ACC112 (cell line): ENCODE data around the gene GMEB2.
"Not testable (repeated sequence)": the region's sequence is repeated elsewhere in the genome, so short reads cannot be mapped to it uniquely, and the experiment has no call there.

Source experiments
- H2AFZ ChIP-seq: fragments of 200-600 bp; sonication (generic); one replicate; pipeline ENCODE4 v1.6.0; 2017; ENCODE audit warnings: antibody characterized with exemption, low read length; ENCODE audit not compliant: unreplicated experiment
- H3K27ac ChIP-seq: fragments of 200-600 bp; sonication (generic); 2 replicates; pipeline ENCODE4 v1.5.1; 2014; ENCODE audit warnings: low read depth, mild to moderate bottlenecking, antibody characterized with exemption, low read length, moderate library complexity
- H3K27me3 ChIP-seq: fragments of 200-600 bp; sonication (generic); 2 replicates; pipeline ENCODE4 v1.6.1; 2014; ENCODE audit warnings: mild to moderate bottlenecking, antibody characterized with exemption, low read length, moderate library complexity, mixed read lengths; ENCODE audit not compliant: insufficient read depth
- H3K36me3 ChIP-seq: fragments of 200-600 bp; sonication (generic); 2 replicates; pipeline ENCODE4 v1.6.1; 2016; ENCODE audit warnings: mild to moderate bottlenecking, antibody characterized with exemption, low read length, moderate library complexity, mixed read lengths; ENCODE audit not compliant: insufficient read depth
- H3K4me1 ChIP-seq: fragments of 200-600 bp; sonication (generic); one replicate; pipeline ENCODE4 v1.6.1; 2016; ENCODE audit warnings: low read length, mixed read lengths; ENCODE audit not compliant: insufficient read depth, unreplicated experiment, control insufficient read depth
- H3K4me3 ChIP-seq: fragments of 200-600 bp; sonication (generic); 2 replicates; pipeline ENCODE4 v1.5.1; 2014; ENCODE audit warnings: mild to moderate bottlenecking, low read depth, low read length
- H3K79me2 ChIP-seq: fragments of 200-600 bp; sonication (generic); one replicate; pipeline ENCODE4 v1.6.0; 2016; ENCODE audit warnings: low read length; ENCODE audit not compliant: control insufficient read depth, unreplicated experiment, insufficient read depth

GMEB2 gene

GRCh38 chr20:63635431-63636141 lies 8.7 kb upstream of the GMEB2 start:
- H3K36me3 ChIP-seq = no peaks in the 10 kb centered on the region
- H3K27ac ChIP-seq = no peak overlapping the region
- H3K27me3 ChIP-seq = no peaks in the 10 kb centered on the region
- peaks cover 4% of the 10 kb centered on the region for H3K4me1 ChIP-seq
- H3K79me2 ChIP-seq = no peaks in the 10 kb centered on the region
- H2AFZ ChIP-seq = no peak overlapping the region
- H3K4me3 ChIP-seq = no peak overlapping the region

DNA sequence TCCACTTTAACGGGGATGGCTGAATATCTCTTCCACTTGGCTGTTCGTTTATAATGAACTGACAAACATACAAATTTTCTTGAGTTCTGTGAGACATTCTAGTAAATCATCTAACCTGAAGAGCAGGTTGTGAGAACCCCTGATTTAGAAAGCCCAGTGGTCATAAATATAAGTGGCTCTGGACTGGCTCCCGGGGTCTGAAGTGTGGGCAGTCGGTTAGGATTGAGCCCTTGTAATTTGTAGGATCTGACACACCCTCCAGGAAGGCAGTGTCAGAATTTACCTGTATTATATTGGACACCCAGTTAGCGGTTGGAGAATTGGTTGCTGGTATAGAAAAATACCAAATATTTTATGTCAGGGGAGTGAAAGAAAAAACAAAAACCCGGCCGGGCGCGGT lies 6.8 kb upstream of the GMEB2 start:
- Histone ChIP-seq H3K79me2 (peaks cover 4% of the 10 kb centered on the region), H3K36me3 (no peaks in the 10 kb centered on the region), H3K4me3 (no peak overlapping the region), H3K4me1 (peaks cover 6% of the 10 kb centered on the region), H3K27me3 (no peaks in the 10 kb centered on the region), H2AFZ (no peak overlapping the region), H3K27ac (no peak overlapping the region)

DNA sequence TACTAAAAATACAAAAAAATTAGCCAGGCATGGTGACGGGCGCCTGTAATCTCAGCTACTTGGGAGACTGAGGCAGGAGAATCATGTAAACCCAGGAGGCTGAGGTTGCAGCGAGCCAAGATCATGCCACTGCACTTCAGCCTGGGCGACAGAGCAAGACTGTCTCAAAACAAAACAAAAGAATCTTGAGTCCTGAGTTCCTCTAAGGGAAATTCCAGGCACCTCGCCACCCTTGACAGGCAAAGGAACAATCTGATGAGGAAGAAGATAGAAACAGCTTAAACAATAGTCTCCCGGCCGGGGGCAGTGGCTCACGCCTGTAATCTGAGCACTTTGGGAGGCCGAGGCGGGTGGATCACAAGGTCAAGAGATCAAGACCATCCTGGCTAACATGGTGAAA lies 4.5 kb upstream of the GMEB2 start:
- peaks cover 18% of the 10 kb centered on the region for H3K79me2 ChIP-seq
- not testable (repeated sequence) for H3K27me3 ChIP-seq, H3K4me3 ChIP-seq, H3K27ac ChIP-seq, H2AFZ ChIP-seq, H3K36me3 ChIP-seq, H3K4me1 ChIP-seq

DNA sequence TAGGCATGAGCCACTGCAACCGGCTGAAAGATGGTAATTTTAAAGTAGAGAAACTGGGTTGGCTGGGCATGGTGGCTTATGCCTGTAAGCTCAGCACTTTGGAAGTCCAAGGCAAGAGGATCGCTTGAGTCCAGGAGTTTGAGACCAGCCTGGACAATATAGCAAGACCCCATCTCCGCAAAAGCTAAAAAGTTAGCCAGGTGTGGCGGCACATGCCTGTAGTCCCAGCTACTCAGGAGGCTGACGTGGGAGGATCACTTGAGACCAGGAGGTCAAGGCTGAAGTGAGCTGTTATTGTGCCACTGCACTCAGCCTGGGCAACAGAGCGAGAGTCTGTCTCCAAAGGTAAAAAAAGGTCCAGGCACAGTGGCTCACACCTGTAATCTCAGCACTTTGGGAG lies 4.1 kb upstream of the GMEB2 start:
- H3K4me1 ChIP-seq, H2AFZ ChIP-seq, H3K27ac ChIP-seq, H3K4me3 ChIP-seq, H3K36me3 ChIP-seq, H3K27me3 ChIP-seq: not testable (repeated sequence)
- peaks cover 23% of the 10 kb centered on the region for H3K79me2 ChIP-seq

DNA sequence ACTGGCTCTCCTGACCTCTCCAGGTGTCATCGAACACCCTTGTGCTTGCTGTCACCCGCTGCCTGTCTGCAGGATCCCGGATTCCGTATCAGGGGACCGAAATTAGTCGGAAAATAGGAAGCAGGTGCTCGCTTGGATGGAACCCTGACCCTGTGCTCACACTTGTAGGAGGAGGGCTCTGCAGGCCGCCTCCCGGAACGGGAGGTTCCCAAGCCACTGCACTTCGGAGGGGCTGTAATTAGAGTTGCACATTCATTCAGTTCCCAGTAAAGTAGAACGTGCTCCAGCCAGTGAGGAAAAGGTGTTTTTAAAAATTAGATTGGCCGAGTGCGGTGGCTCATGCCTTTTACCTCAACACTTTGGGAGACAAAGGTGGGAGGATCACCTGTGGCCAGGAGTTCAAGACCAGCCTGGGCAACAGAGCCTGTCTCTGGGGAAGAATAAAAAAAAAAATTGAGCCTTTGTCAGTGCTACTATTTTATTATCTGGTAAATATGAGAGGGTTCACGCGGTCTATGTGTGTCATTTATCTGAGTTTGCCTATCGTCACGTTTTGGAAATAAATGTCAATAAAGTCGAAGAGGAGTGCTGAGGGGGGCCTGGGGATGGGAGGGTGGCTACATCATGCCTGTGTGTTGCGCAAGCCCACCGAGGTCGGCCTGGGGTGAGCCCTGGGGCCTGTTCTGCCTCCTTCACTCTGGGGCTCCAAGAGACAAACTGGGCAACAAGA lies 1.5 kb upstream of the GMEB2 start:
- H3K4me1 ChIP-seq = peaks cover 9% of the 10 kb centered on the region
- H3K4me3 ChIP-seq = peak overlapping the region; percentile 100
- H3K27me3 ChIP-seq = no peaks in the 10 kb centered on the region
- peaks cover 40% of the 10 kb centered on the region for H3K79me2 ChIP-seq
- peak overlapping the region; percentile 80 for H2AFZ ChIP-seq
- H3K27ac ChIP-seq = peak overlapping the region; percentile 57
- H3K36me3 ChIP-seq = no peaks in the 10 kb centered on the region

GRCh38 chr20:63627751-63628245 lies 897 bp upstream of the GMEB2 start:
- Histone ChIP-seq H3K27me3 (no peaks in the 10 kb centered on the region), H3K4me1 (peaks cover 9% of the 10 kb centered on the region), H3K36me3 (no peaks in the 10 kb centered on the region), H2AFZ (no peak overlapping the region), H3K79me2 (peaks cover 45% of the 10 kb centered on the region), H3K4me3 (peak overlapping the region; percentile 100), H3K27ac (peak overlapping the region; percentile 79; the same call in 1 of the 2 replicates)

DNA sequence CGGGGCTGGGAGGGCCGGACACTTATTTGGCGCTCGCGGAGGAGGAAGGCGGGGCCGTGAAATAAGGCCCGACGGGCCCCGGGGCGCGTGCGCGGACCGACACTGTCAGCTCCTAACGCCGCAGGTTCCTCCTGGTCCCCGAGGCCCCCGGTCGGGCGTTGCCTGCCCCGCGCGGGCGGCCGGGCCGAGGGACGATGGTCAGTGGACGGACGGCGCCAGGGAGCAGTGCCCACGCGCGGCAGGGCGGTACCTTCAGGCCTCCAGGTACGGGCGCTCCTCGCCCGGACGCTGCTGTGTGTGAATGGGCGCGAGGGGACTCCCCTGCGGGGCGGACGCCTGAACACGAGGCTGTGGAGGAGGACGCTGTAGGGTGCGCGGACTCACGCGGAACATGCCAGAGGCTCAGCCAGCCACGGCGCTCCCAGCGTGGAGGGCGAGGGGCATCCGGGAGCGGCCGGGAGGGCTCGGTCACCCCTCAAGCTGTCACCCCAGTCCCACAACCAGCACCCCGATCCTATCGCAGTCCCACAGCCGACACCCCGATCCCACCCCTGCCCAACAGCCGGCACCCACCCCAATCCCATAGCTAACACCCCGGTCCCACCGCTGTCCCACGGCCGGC lies 339 bp upstream of the GMEB2 start:
- peak overlapping the region; percentile 79 for H3K27ac ChIP-seq
- H2AFZ ChIP-seq = peak overlapping the region; percentile 81
- H3K36me3 ChIP-seq = no peaks in the 10 kb centered on the region
- no peaks in the 10 kb centered on the region for H3K27me3 ChIP-seq
- H3K4me1 ChIP-seq = peaks cover 9% of the 10 kb centered on the region
- peaks cover 50% of the 10 kb centered on the region for H3K79me2 ChIP-seq
- H3K4me3 ChIP-seq = peak overlapping the region; percentile 100

DNA sequence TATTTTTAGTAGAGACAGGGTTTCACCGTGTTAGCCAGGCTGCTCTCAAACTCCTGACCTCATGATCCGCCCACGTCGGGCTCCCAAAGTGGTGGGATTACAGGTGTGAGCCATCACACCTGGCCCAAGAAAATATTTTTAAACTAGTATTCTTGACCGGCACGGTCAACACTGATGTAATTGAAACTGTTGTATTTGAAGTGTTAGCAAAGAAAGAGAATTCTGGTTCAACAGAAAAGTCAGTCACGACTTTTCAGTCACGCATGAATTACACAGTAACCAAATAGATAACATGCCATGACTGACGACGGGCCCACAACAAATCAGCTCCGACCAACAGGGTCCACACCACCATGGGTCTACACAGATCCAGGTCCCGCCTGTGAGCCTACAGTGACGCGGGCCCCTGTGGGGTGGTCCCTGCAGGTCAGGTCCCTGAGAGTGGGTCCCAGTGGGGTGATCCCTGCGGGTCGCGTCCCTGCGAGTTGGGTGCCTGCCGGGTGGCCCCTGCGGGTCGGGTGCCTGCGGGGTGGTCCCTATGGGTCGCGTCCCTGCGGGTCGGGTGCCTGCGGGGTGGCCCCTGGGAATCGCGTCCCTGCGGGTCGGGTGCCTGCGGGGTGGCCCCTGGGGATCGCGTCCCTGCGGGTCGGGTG lies 1.0 kb downstream of the GMEB2 start:
- Histone ChIP-seq H3K79me2 (peaks cover 57% of the 10 kb centered on the region), H3K4me3 (peak overlapping the region; percentile 99), H3K36me3 (no peaks in the 10 kb centered on the region), H2AFZ (no peak overlapping the region), H3K27ac (peak overlapping the region; percentile 79), H3K4me1 (peaks cover 9% of the 10 kb centered on the region), H3K27me3 (no peaks in the 10 kb centered on the region)

- Histone ChIP-seq H3K27ac (no peak overlapping the region), H3K4me1 (peaks cover 9% of the 10 kb centered on the region), H3K79me2 (peaks cover 65% of the 10 kb centered on the region), H2AFZ (no peak overlapping the region), H3K4me3 (no peak overlapping the region), H3K27me3 (no peaks in the 10 kb centered on the region), H3K36me3 (no peaks in the 10 kb centered on the region)
Observed at GRCh38 chr20:63624486-63624885, 2.4 kb downstream of the GMEB2 start.

GRCh38 chr20:63622732-63623131 lies 4.2 kb downstream of the GMEB2 start:
- Histone ChIP-seq H3K27me3 (no peaks in the 10 kb centered on the region), H2AFZ (no peak overlapping the region), H3K4me3 (no peak overlapping the region), H3K27ac (no peak overlapping the region), H3K79me2 (peaks cover 60% of the 10 kb centered on the region), H3K4me1 (peaks cover 4% of the 10 kb centered on the region), H3K36me3 (no peaks in the 10 kb centered on the region)
